WERI-Rb-1 (cell line): ENCODE data around the gene MRC1.
A peak's percentile ranks its signal among the peaks of the same experiment; 100 is the strongest.

ENCODE experiments used
- DNase-seq: peaks from one replicate; pipeline ENCODE4 v3.0.0-alpha.2; 2020
- H3K27ac ChIP-seq: fragments of 250-450 bp; sonication (Bioruptor Pico); 2 replicates; pipeline ENCODE4 v1.5.1; 2020; ENCODE audit warnings: mild to moderate bottlenecking, moderate library complexity
- H3K27me3 ChIP-seq: fragments of 250-450 bp; sonication (Bioruptor Pico); 2 replicates; pipeline ENCODE4 v1.5.1; 2021; ENCODE audit warnings: mild to moderate bottlenecking, low read depth, moderate library complexity; ENCODE audit not compliant: insufficient read depth, severe bottlenecking
- H3K36me3 ChIP-seq: fragments of 250-450 bp; sonication (Bioruptor Pico); 2 replicates; pipeline ENCODE4 v1.5.1; 2020; ENCODE audit warnings: mild to moderate bottlenecking, moderate library complexity
- H3K4me3 ChIP-seq: 2 replicates; pipeline ENCODE4 v1.5.1; 2011; ENCODE audit warnings: low read depth, mild to moderate bottlenecking, control low read depth, low read length
- H3K9me3 ChIP-seq: fragments of 250-450 bp; sonication (Bioruptor Pico); 2 replicates; pipeline ENCODE4 v1.5.1; 2021; ENCODE audit warnings: mild to moderate bottlenecking, moderate library complexity; ENCODE audit not compliant: severe bottlenecking
- CTCF ChIP-seq: IDR thresholded peaks from 2 replicates; pipeline ENCODE4 v1.5.1; 2011; ENCODE audit warnings: low read depth, mild to moderate bottlenecking, control low read depth, inconsistent platforms, low read length

Gene MRC1

GRCh38 chr10:17888189-17888588 is 79.0 kb downstream of the MRC1 start:
- H3K27ac ChIP-seq: no peak overlapping the region
- H3K9me3 ChIP-seq: no peaks in the 10 kb centered on the region
- no peak for TF ChIP-seq CTCF
- H3K4me3 ChIP-seq: no peak overlapping the region
- no peaks in the 10 kb centered on the region for H3K36me3 ChIP-seq
- no peak for DNase-seq
- H3K27me3 ChIP-seq: no peaks in the 10 kb centered on the region

GRCh38 chr10:17891435-17891834 is 82.3 kb downstream of the MRC1 start:
- TF ChIP-seq CTCF: no peak
- Histone ChIP-seq H3K27ac (no peak overlapping the region), H3K4me3 (no peak overlapping the region), H3K36me3 (no peaks in the 10 kb centered on the region), H3K9me3 (no peaks in the 10 kb centered on the region), H3K27me3 (no peaks in the 10 kb centered on the region)
- DNase-seq: no peak

- no peak for TF ChIP-seq CTCF
- Histone ChIP-seq H3K27ac (no peak overlapping the region), H3K36me3 (no peaks in the 10 kb centered on the region), H3K4me3 (no peak overlapping the region), H3K9me3 (no peaks in the 10 kb centered on the region), H3K27me3 (no peaks in the 10 kb centered on the region)
- no peak for DNase-seq
These were observed 95.4 kb downstream of the MRC1 start for GRCh38 chr10:17904564-17904963.

GRCh38 chr10:17905491-17905890 is 96.3 kb downstream of the MRC1 start:
- Histone ChIP-seq H3K9me3 (no peaks in the 10 kb centered on the region), H3K4me3 (no peak overlapping the region), H3K36me3 (no peaks in the 10 kb centered on the region), H3K27ac (no peak overlapping the region), H3K27me3 (no peaks in the 10 kb centered on the region)
- TF ChIP-seq CTCF: no peak
- no peak for DNase-seq

GRCh38 chr10:17906002-17906401 is 96.9 kb downstream of the MRC1 start:
- H3K9me3 ChIP-seq: no peaks in the 10 kb centered on the region
- TF ChIP-seq CTCF: no peak
- no peak overlapping the region for H3K27ac ChIP-seq
- no peak for DNase-seq
- no peak overlapping the region for H3K4me3 ChIP-seq
- no peaks in the 10 kb centered on the region for H3K36me3 ChIP-seq
- no peaks in the 10 kb centered on the region for H3K27me3 ChIP-seq

GRCh38 chr10:17907641-17908040 is 98.5 kb downstream of the MRC1 start:
- H3K27me3 ChIP-seq: no peaks in the 10 kb centered on the region
- no peak for TF ChIP-seq CTCF
- peak overlapping the region; percentile 26; the same call in 1 of the 2 replicates for H3K4me3 ChIP-seq
- H3K27ac ChIP-seq: peak overlapping the region; percentile 14; the same call in 1 of the 2 replicates
- no peak for DNase-seq
- no peaks in the 10 kb centered on the region for H3K36me3 ChIP-seq
- H3K9me3 ChIP-seq: no peaks in the 10 kb centered on the region
